HG03064 (cell line): ENCODE measurements around the gene PTPRZ1.

Experiments
- ATAC-seq: cut with Tn5 transposase; IDR thresholded peaks from one replicate; pipeline ENCODE4 v1.9.1; 2021; ENCODE audit warnings: low read depth; ENCODE audit not compliant: unreplicated experiment

PTPRZ1 gene

DNA sequence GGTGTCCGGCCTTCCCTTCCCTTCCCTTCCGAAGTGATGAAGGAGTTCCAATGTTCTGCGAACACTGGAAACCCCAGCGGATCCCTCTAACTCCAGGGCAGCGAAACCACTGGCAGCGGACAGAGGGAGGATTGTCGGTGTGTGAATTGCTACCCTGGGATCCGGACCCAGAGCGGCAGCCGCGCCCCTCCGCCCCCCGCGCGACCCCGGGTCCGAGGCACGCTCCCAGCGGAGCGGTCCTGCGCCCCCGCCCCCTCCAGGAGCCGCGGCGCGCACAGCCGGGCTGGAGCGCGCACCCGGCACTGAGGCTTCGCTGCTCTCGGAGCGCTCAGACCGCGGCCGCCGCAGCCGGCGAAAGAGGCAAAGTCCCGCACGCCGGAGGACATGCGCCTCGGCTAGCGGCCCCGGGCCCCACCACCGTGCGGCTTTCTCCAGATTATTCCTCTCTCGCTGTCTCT is at the start of gene PTPRZ1:
Gene PTPRZ1 (plus strand): TSS at position 331 of the 458 bp plus-strand sequence. CDS start 339 bp downstream, outside the sequence.
- no peak for ATAC-seq

DNA sequence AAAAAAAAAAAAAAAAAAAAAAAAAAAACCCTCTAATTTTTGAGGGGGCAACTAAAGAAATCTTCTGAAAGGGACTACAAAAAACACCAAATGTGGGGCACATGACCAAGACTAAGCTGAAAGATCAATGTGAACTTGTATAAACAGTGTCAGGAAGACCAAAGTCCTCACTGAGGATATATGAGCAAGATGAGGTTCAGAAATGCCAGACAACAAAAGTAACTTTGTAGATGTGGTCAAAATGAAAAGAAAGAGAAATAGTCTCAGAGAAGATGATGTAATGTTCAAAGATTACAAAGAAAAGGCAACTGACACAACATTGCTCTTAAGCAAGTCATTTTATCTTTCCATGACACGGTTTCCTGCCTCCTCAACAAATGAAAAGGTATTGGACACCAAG is 48.7 kb upstream of the PTPRZ1 start:
- ATAC-seq, result no peak

DNA sequence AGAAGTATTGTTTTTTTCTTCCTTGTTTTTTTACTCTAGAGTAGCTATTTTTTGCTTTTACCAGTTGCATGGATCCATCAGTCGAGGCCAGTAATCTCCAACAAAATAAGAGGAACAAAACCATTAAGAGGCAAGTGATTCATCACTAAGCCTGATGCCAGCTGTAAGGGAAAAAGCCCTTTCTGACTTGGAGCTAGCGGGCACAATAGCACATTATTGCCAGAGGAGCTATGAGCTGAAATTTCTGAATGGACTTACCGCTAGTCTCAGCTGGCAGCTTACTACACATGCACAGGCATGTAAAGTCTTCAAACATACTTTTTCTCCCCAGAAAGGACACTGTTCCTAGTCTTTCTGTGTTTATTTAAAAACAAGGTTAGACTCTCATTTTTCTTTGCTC is 41.6 kb upstream of the PTPRZ1 start:
- no peak for ATAC-seq

DNA sequence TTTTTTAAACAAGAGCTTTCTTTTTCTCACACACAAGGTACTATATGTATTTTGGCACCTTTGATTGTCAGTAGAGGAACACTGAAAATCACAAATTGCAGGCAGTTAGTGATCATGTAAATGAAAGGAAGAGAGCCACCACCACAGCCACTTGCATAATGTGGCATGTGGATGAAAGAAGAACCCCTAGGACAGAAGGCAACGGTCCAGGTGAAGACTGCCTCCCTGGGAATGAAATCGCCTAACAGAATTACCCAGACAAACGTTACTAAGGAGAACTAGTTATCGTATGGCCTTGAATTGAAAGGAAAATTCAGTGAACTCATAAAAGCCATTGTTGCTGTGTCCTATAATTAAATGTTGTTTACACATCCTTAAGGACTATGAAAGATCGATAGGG is 41.2 kb upstream of the PTPRZ1 start:
- ATAC-seq, result no peak

DNA sequence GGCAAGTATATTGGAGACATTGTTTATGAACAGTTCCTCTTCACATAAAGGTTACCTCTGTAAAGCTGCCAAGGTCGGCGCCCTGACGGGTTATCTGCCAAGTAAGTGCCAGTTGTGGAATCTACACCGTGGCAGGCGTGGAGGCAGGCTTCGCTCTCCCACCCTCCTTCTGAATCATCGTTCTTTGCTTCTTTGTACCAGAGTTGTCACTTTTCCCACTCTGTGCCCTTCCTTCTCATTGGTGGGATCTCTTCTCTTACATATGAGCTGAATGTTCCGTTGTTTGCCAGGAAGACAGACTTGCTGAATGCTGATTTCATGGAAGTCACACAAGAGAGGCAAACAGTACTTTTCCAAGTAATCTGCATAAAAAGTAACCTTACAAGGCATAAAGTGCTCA is 40.6 kb upstream of the PTPRZ1 start:
- no peak for ATAC-seq

DNA sequence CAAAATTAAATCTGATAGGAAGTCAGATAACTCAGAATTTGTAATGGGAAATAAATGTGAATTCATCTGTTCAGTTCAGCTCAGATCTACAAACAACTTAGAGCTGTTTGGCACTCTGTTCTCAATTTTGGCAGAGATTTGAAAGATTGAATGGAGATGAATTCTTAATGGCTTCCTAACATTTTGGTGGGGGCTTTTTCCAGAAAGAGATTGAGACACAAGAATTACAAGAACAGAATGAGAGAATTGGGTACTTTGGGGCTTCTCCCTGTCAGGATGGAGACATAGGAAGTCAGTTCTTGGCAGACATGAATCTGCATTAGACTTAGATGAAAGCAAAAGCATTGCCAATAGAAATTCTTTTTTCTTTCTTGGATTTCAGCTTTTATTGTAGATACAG is 39.0 kb upstream of the PTPRZ1 start:
- ATAC-seq, result no peak

DNA sequence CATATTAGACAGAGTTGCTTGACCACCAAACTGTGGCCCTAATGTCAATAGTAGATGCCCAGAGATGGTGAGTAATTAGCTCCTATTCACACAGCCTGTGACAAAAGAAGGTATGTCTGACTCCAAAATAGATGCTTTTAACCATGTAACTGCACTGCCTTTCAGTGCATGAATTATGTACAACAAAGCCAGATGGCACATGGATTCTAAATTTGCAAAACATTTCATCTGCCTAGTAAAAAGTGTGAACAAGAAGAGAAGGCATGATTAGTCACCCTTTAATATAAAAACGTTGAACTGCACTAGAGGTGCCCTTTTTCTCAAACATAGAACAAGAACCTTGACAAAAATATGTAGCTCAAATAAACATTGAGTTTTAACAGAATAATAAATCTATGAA is 35.5 kb upstream of the PTPRZ1 start:
- ATAC-seq, result no peak

DNA sequence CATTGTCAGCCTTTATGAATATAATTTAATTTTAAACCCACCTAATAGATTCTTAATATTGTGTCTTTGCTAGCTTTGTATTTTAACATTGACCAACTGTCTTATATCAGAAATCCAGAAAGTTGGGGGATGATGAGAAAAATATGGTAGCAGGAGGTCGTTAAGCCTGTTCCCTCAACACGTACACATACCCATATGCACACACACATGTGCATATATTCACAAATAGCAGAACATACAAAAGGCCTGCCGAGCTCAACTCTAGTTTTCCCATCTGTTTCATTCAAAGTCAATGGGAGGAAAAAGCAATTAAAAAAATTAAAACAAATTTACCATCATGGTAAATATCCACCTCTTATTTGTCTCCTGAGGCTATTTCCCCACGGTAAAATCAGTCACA is 25.9 kb upstream of the PTPRZ1 start:
- ATAC-seq, result no peak

DNA sequence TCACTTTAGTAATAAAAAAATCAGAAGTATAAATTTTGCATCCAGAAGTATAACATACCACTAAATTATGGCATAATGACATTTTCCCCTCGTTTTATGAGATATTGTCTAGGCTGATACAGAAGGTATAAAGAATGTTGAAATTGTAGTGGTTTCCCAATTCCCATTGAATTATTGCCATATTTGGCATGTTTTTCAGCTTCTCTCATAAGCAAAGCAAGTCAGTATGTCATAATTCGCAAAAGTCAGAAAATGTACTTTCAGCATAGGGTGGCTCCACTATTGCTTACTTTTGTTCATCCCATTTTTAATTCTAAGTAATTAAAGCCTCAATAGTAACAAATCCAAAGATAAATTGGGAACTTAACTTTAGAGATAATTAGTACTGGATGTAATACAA is 19.7 kb upstream of the PTPRZ1 start:
- no peak for ATAC-seq

DNA sequence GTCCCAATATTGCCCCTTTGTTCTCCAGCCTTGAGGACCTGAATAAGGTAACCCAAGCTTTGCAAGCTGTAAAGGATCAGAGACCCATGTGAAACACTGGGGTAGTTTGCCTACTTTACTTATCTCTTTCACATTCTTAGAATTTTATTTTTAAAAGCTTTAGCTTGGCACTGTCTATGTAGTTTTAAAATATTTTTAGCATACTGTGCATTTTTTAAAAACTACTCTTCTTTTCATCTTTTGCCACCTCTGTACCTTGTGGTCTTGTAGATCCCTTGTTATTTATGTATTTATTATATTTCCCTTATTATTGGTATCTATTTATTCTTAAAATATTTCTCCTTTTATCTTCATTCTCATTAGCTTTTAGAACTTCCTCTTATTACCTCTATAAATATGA is 12.0 kb upstream of the PTPRZ1 start:
- no peak for ATAC-seq

DNA sequence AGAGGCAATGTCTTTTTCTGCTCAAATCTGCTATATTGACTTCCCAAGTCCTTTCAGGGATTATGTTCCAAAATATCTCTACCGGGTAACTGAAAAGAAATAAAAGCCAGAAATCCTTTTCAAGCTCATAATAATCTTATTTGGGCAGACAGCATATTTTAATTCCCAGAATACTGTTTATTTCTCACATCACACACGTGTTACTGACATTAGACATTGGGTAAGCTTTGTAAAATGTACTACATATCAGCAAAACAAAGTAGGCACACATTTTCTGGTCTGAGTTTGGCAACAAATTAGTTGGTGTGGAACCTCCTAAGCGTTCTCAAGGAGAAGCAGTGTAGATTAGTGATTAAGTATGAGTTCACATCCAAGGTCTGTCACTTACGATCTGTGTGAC is 10.4 kb upstream of the PTPRZ1 start:
- ATAC-seq, result no peak

DNA sequence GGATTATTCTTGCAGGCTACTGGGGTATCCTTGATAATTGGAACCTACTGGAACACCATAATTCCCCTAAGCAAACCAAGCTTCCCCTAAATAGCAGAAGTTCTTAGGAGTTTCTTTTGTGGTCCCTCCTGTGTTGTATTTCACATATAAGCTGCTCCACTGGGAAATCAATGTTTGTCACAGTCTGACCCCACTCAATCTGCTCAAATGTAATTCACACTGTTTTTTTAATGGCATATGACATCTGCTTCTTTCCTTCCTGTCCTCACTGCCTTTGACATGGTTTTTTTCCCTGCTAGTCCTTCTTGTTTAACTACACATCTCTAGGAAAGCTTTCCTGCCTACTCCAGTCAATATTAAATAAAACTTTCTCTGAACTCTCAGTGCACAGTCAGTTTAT is 1.8 kb upstream of the PTPRZ1 start:
- no peak for ATAC-seq

DNA sequence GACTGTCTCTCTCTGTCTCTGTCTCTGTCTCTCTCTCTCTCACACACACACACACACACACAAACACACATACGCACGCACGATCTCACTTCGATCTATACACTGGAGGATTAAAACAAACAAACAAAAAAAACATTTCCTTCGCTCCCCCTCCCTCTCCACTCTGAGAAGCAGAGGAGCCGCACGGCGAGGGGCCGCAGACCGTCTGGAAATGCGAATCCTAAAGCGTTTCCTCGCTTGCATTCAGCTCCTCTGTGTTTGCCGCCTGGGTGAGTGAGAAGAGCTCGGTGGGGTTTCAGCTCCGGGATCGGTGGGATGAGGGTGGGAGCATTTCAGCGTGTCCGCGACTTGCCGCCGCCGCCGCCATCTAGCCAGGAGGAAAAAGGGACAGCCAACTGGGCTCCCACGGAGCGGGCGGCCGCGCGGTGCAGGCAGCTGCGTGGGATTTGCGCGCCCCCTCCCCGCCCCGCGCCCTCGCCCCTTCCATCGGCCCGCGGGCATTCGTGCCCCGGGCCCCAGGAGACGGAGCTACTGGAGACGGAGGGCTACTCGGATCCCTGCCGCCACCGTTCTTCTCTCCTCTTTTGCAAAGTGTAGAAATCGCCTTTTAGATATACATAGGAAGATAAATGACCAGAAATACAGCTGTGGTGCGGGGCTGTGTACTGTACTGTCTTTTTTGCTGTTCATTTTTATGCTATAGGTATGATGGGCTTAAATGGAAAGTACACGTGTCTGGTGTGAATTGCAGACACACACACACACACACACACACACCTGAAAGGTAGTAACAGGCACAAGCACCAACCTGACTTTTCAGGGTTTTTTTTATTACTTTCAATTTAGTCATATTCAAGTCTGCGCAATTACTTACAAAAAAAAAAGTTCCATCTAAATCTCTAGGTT is 581 bp downstream of the PTPRZ1 start:
- ATAC-seq, result no peak

DNA sequence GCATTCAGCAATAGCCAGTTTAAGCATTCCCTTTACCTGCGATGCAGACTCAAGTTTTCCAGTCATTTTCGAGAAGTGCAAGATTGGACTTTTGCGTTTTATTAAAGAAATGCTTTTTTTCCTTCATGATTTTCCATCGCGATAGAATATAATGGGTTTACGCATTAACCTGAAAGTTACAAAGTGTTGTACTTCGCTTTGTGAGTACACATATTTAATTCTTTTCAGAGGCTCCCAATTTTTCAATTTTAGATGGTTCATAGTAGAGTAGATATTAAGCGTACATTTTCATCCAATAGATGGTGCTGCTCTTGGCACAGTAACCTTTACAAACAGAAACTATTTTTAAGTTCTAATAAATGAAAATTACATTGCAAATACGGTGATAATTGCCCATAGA is 1.3 kb downstream of the PTPRZ1 start:
- no peak for ATAC-seq

DNA sequence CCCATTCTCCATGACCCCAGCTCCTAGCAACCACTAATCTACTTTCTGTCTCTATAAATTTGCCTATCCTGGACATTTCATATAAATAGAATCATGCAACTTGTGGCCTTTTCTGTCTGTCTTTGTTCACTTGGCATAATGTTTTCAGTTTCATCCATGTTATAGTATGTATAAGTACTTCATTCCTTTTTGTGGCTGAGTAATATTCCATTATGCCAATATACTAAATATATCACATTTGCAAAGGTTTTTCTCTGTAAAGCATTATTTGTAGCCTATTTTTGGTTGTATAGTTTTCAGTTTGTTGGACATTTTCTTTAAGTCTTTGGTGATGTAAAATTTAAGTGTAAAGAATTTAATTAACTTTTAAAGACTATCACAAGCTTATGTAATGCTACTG is 2.2 kb downstream of the PTPRZ1 start:
- no peak for ATAC-seq

DNA sequence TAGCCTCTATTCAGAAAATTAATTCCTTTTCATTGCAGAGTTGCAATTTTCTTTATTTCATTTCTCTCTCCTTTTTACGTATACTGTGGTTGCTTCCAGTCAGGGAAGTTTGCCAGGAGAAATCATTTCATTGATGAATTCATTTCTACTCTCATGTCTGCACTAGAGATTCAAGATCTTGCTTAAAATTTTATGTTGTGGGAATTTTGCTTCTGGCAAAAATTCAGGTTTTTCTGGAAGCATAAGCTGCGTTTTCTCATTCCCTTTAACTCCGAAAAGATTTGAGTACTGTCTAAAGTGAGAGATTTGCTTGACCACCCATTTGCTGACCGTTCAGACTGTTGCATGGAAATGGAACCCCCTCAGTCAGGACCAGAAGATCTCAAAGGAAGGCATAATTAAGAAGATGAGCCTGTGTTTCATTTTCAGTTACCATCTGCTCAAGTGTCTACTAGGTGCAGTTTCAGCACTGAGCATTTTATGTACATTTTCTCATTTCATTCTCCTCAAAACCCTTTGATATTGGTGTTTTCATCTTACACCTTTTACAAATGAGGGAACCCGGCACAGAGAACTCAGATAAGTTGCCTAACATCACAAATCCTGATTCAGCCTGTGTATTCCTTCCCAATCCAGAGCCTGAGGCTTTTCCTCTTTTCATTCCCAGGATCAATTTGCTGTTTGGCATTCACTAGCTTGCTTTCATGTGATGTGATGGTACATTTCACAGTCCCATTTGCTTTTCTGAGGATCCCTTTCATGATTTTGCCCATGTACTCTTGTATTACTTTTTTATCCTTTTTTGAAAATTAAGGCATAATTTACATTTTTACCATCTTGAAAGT is 3.9 kb downstream of the PTPRZ1 start:
- no peak for ATAC-seq

DNA sequence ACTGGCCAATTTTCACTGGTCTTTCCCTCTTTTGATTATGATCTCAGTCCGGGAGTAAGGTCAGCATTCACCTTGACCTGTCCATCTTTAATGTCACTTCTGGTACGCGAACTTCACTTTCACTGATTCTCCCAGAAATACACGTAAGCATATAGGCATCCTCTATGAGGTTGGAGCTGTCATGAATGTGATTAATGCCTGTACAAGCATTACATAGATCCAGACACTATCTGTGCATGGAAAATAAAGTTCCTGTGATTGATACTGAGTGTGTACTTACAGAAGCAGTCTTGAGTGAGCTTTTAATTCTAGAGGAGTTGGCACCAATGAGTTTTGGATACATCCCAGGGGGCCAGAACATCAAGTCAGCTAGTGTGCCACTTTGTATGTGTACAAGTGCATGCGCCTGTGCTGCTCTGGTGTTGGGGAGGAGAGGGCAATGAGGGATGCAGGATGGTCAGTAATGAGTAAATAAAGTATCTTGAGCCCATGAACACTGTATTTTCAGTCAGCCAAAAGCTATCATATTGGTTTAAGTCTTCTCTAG is 6.0 kb downstream of the PTPRZ1 start:
- no peak for ATAC-seq

DNA sequence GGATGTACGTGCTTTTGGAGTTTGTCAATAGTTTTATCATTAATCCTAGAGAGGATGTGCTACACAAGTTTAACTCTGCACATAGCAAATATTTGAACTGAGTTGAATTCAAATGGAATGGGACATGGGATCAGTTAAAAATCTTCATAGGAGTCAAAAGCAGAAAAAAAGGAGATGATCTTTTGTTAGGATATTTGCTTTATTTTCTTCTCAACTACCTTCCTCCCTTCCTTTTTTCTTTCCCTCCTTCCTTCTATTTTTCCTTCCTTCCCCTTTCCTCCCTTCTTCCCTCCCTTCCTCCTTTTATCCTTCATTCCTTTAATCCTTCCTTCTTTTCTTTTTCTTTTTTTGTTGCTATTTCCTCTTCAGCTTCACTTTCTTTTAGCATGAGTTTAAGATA is 6.6 kb downstream of the PTPRZ1 start:
- no peak for ATAC-seq

DNA sequence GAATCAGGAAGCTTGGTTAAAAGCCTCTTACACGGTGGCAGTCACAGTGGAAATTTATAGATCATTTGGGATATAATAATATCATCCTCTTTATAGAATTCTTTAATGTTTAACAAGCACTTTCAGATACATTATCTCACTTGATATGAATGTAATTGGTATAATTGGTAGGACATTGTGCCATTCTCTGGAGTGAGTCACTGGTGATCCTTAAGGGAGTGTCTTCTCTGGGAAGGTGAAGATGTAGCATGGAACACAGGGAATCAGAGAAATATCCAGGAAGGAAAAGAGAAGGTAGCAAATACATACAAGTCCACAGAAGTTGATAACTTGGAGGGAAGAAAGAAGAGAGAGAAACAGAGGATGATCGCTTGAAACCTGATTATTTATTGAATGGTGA is 9.8 kb downstream of the PTPRZ1 start:
- ATAC-seq, result no peak

DNA sequence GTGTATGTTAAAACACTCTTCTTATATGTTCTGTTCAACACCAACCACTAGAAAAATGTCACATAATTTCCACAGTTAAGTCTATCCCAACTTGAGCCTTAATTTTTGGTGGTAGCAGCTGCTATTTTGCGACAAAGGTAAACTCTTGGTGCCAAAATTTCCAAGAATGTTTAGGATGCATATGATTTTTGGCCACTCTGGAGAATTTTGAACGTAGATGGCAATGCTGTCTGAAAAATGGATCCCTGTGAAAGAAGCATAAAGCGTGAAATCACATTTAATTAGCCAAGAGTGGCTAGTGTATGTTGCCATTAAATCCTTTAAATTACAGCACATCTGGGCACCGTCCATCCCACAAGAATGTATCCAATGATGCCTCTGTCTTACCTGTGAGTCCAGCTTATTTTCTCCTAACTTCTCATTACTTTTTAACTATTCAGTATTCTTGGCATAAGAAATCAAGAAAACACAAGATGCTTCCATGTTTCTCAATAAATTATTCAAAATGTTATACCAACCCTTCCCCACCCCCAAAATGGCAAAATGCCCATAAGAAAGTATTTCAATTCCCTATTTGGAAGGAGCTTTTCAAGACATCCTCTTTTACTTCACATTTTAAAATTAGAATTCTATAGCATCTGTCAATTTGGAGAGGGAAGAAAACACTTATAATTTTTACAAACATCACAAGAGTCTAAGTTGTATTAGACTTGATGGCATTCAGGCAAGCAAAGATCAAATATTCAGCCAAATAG is 12.4 kb downstream of the PTPRZ1 start:
- ATAC-seq, result no peak

DNA sequence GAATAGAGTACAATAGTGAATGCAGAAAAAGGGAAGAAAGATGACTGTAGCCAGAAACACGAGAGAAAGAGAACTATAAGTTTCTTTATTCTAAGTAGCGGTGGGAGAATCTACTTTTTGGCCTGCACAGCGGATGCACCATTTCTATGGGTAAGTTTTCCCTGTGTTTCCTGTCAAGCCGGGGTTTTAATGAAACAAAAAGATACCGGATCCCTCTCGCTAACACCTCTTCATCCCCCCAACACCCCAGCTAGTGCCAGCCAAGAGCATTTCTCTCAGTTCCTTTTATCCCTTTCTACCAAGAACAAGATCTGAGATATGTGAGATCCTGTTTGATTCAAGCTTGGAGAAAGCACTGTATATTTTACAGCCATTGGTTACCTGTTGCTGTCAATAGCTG is 14.7 kb downstream of the PTPRZ1 start:
- no peak for ATAC-seq
